ENCODE measurements around the gene FOXD1.
"Not testable (repeated sequence)": the region's sequence is repeated elsewhere in the genome, so short reads cannot be mapped to it uniquely, and the experiment has no call there.

Gene FOXD1

GRCh38 chr5:73460133-73460532, 11.6 kb upstream of the FOXD1 start:
- no peak for DNase-seq

- DNase-seq, result no peak
Measured at GRCh38 chr5:73459366-73459765, 10.8 kb upstream of the FOXD1 start.

- DNase-seq, result not testable (repeated sequence)
Measured at GRCh38 chr5:73456462-73456861, 7.9 kb upstream of the FOXD1 start.

GRCh38 chr5:73454379-73455036, 5.9 kb upstream of the FOXD1 start:
- peak; percentile 75 for DNase-seq

- DNase-seq, result no peak
Measured at GRCh38 chr5:73452215-73452614, 3.6 kb upstream of the FOXD1 start.

GRCh38 chr5:73451224-73452130, 2.9 kb upstream of the FOXD1 start:
- no peak for DNase-seq

GRCh38 chr5:73450672-73451223, 2.2 kb upstream of the FOXD1 start:
- DNase-seq, result no peak

- no peak for DNase-seq
Measured at GRCh38 chr5:73450137-73450536, 1.6 kb upstream of the FOXD1 start.

- DNase-seq, result no peak
Measured at GRCh38 chr5:73447530-73448462, 781 bp downstream of the FOXD1 start.

- no peak for DNase-seq
Measured at GRCh38 chr5:73446631-73447529, 1.7 kb downstream of the FOXD1 start.

GRCh38 chr5:73445665-73446630, 2.6 kb downstream of the FOXD1 start:
- no peak for DNase-seq

- DNase-seq, result no peak
Measured at GRCh38 chr5:73444499-73445438, 3.8 kb downstream of the FOXD1 start.

- peak; percentile 75 for DNase-seq
Measured at GRCh38 chr5:73443829-73444498, 4.6 kb downstream of the FOXD1 start.

- DNase-seq, result no peak
Measured at GRCh38 chr5:73442996-73443627, 5.5 kb downstream of the FOXD1 start.

- DNase-seq, result no peak
Measured at GRCh38 chr5:73442231-73442811, 6.3 kb downstream of the FOXD1 start.

- no peak for DNase-seq
Measured at GRCh38 chr5:73441378-73441777, 7.2 kb downstream of the FOXD1 start.

- no peak for DNase-seq
Measured at GRCh38 chr5:73440262-73440661, 8.3 kb downstream of the FOXD1 start.

Data from DMS153 (cell line).